H9 (cell line): ENCODE data around the gene CELF6. TPM values are rescaled to one million over a fixed set of nuclear protein-coding genes. Genes with fewer than 3 reads are reported as not detected.

ENCODE experiments used
- DNase-seq: peaks from one replicate; pipeline ENCODE4 v3.0.0-alpha.2; 2017
- H2AFZ ChIP-seq: one replicate; pipeline ENCODE4 v1.6.1; 2013; ENCODE audit warnings: mild to moderate bottlenecking, low read length, control low read depth, moderate library complexity
- H2AK5ac ChIP-seq: 2 replicates; pipeline ENCODE4 v1.6.1; 2013; ENCODE audit warnings: low read length, control low read depth, mixed read lengths; ENCODE audit not compliant: insufficient read length
- H2BK120ac ChIP-seq: one replicate; pipeline ENCODE4 v1.6.1; 2013; ENCODE audit warnings: low read depth, mild to moderate bottlenecking, low read length, control low read depth, inconsistent platforms; ENCODE audit not compliant: poor library complexity, severe bottlenecking
- H2BK12ac ChIP-seq: 2 replicates; pipeline ENCODE4 v1.6.1; 2013; ENCODE audit warnings: low read length, control low read depth, mixed read lengths, low read depth; ENCODE audit not compliant: insufficient read length
- H2BK15ac ChIP-seq: 2 replicates; pipeline ENCODE4 v1.6.1; 2013; ENCODE audit warnings: low read depth, low read length, control low read depth
- H2BK20ac ChIP-seq: one replicate; pipeline ENCODE4 v1.6.1; 2013; ENCODE audit warnings: low read depth, mild to moderate bottlenecking, low read length, control low read depth, inconsistent platforms; ENCODE audit not compliant: poor library complexity, severe bottlenecking
- H2BK5ac ChIP-seq: 2 replicates; pipeline ENCODE4 v1.6.1; 2013; ENCODE audit warnings: low read length, control low read depth, mixed read lengths; ENCODE audit not compliant: insufficient read length
- H3K14ac ChIP-seq: 2 replicates; pipeline ENCODE4 v1.6.1; 2013; ENCODE audit warnings: low read length, control low read depth; ENCODE audit not compliant: insufficient read depth
- H3K18ac ChIP-seq: 2 replicates; pipeline ENCODE4 v1.6.1; 2013; ENCODE audit warnings: low read depth, mild to moderate bottlenecking, mixed read lengths, low read length, control low read depth; ENCODE audit not compliant: insufficient read length
- H3K23ac ChIP-seq: 2 replicates; pipeline ENCODE4 v1.6.1; 2013; ENCODE audit warnings: low read length, control low read depth, mixed read lengths, low read depth; ENCODE audit not compliant: insufficient read length
- H3K23me2 ChIP-seq: 2 replicates; pipeline ENCODE4 v1.6.1; 2013; ENCODE audit warnings: low read depth, mild to moderate bottlenecking, mixed read lengths, low read length, control low read depth; ENCODE audit not compliant: insufficient read length, poor library complexity, severe bottlenecking
- H3K27ac ChIP-seq: 2 replicates; pipeline ENCODE4 v1.5.1; 2013; ENCODE audit warnings: low read length, control low read depth, mixed read lengths, low read depth; ENCODE audit not compliant: insufficient read length
- H3K27me3 ChIP-seq: 2 replicates; pipeline ENCODE4 v1.6.1; 2013; ENCODE audit warnings: low read length, control low read depth, inconsistent platforms; ENCODE audit not compliant: insufficient read depth
- H3K4ac ChIP-seq: 2 replicates; pipeline ENCODE4 v1.6.1; 2013; ENCODE audit warnings: low read depth, mild to moderate bottlenecking, control low read depth, inconsistent platforms, low read length, moderate library complexity
- H3K4me1 ChIP-seq: 2 replicates; pipeline ENCODE4 v1.6.1; 2013; ENCODE audit warnings: low read length, control low read depth, inconsistent platforms; ENCODE audit not compliant: insufficient read depth
- H3K4me2 ChIP-seq: 2 replicates; pipeline ENCODE4 v1.6.1; 2013; ENCODE audit warnings: low read length, control low read depth, mixed read lengths; ENCODE audit not compliant: insufficient read length, insufficient read depth
- H3K56ac ChIP-seq: 2 replicates; pipeline ENCODE4 v1.6.1; 2013; ENCODE audit warnings: low read depth, mild to moderate bottlenecking, mixed read lengths, low read length, control low read depth; ENCODE audit not compliant: insufficient read length
- H3K79me1 ChIP-seq: 2 replicates; pipeline ENCODE4 v1.6.1; 2013; ENCODE audit warnings: low read depth, mild to moderate bottlenecking, moderate library complexity, low read length, control low read depth, inconsistent platforms; ENCODE audit not compliant: insufficient read depth, poor library complexity, severe bottlenecking
- H3K79me2 ChIP-seq: 2 replicates; pipeline ENCODE4 v1.6.1; 2013; ENCODE audit warnings: low read length, control low read depth, inconsistent platforms; ENCODE audit not compliant: insufficient read depth
- H3K9ac ChIP-seq: 2 replicates; pipeline ENCODE4 v1.6.1; 2013; ENCODE audit warnings: low read length, control low read depth, mixed read lengths; ENCODE audit not compliant: insufficient read length; ENCODE audit errors: extremely low read depth
- H3K9me3 ChIP-seq: one replicate; pipeline ENCODE4 v1.6.1; 2013; ENCODE audit warnings: low read depth, low read length, inconsistent platforms; ENCODE audit not compliant: control insufficient read depth
- H3T11ph ChIP-seq: one replicate; pipeline ENCODE4 v1.6.1; 2013; ENCODE audit warnings: mild to moderate bottlenecking, low read length, control low read depth, inconsistent platforms
- H4K20me1 ChIP-seq: one replicate; pipeline ENCODE4 v1.6.1; 2013; ENCODE audit not compliant: control insufficient read depth, insufficient read length, insufficient read depth
- H4K5ac ChIP-seq: 2 replicates; pipeline ENCODE4 v1.6.1; 2013; ENCODE audit warnings: low read depth, mild to moderate bottlenecking, mixed read lengths, low read length, control low read depth; ENCODE audit not compliant: insufficient read length
- H4K8ac ChIP-seq: replicated peaks from 2 replicates; pipeline ENCODE4 v1.6.1; 2013; ENCODE audit warnings: low read length, control low read depth, mixed read lengths, low read depth; ENCODE audit not compliant: insufficient read length
- H4K91ac ChIP-seq: 2 replicates; pipeline ENCODE4 v1.6.1; 2013; ENCODE audit warnings: low read depth, mild to moderate bottlenecking, moderate library complexity, mixed read lengths, low read length, control low read depth; ENCODE audit not compliant: insufficient read length
- H3K27ac Mint-ChIP-seq, 3 experiments: 2 replicates in 2 of 3; 3 replicates in 1 of 3; pipeline ENCODE4 v1.8.0; 2020 to 2021; ENCODE audit warnings: mixed read lengths in 3 of 3, mild to moderate bottlenecking in 1 of 3, moderate library complexity in 1 of 3
- H3K27me3 Mint-ChIP-seq: 2 replicates; pipeline ENCODE4 v1.8.0; 2021; ENCODE audit warnings: low read depth, mild to moderate bottlenecking, moderate library complexity, mixed read lengths
- H3K36me3 Mint-ChIP-seq, 3 experiments: 2 replicates in 2 of 3; 3 replicates in 1 of 3; pipeline ENCODE4 v1.8.0; 2020 to 2021; ENCODE audit warnings: low read depth in 3 of 3, mixed read lengths in 3 of 3; ENCODE audit not compliant: insufficient read depth in 1 of 3
- H3K4me1 Mint-ChIP-seq, 2 experiments: 2 replicates each; pipeline ENCODE4 v1.8.0; 2020; ENCODE audit warnings: mixed read lengths in 2 of 2
- H3K4me3 Mint-ChIP-seq, 2 experiments: 2 replicates in 1 of 2; 3 replicates in 1 of 2; pipeline ENCODE4 v1.8.0; 2020 to 2021; ENCODE audit warnings: mild to moderate bottlenecking in 2 of 2, mixed read lengths in 2 of 2, moderate library complexity in 1 of 2
- H3K9me3 Mint-ChIP-seq, 2 experiments: 2 replicates in 1 of 2; 3 replicates in 1 of 2; pipeline ENCODE4 v1.8.0; 2020; ENCODE audit warnings: mild to moderate bottlenecking in 2 of 2, mixed read lengths in 2 of 2, moderate library complexity in 1 of 2
- WGBS: extraction: QIAGEN DNeasy Blood & Tissue Kit; methylation state at CpG from one replicate; pipeline ENCODE4 v1.1.7; 2013; ENCODE audit warnings: missing lambda C conversion rate, low lambda C conversion rate, mixed read lengths; ENCODE audit not compliant: insufficient read length; ENCODE audit errors: extremely low coverage; 5-methylcytosine and 5-hydroxymethylcytosine counted together
- total RNA-seq: library from RNA; stranded (reverse); gene quantifications from 2 replicates; pipeline ENCODE4 v1.2.1, GENCODE V29; 2021
- TF ChIP-seq, protein P1 (sequence below): fragments of 200-600 bp; sonication (generic); conservative IDR thresholded peaks from 3 replicates; pipeline ENCODE4 v1.8.0; 2021; ENCODE audit warnings: antibody characterized with exemption, mild to moderate bottlenecking

The CELF6 gene
- total RNA-seq, 1 experiment from 2014 or later, result 0.13 TPM

DNA sequence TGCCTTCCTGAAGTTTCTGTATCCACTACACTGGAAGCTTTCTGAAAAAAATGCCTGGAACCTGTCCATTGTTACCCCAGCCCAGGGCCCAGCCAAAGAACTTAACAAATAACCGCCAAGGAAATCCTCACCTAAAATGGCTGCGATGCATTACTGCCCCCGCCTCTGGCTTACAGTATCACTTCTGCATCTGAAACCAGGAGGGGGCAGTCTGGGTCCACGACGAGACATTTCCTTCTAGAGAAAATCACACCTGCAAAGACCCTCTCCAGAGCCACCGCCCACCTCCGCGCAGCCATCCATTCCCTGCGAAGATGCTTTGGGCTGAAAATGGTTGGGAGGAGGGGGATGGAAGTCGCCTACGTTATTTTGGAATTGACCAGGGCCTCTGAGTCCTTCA is 22.4 kb upstream of the CELF6 start:
- peak; percentile 84 for DNase-seq

More for the DNA sequence above, 22.4 kb upstream of the CELF6 start:
- Histone ChIP-seq H3K23me2 (no peaks in the 10 kb centered on the region), H2BK12ac (no peak overlapping the region), H3K27me3 (no peaks in the 10 kb centered on the region), H4K20me1 (no peaks in the 10 kb centered on the region), H2AK5ac (no peak overlapping the region), H3K18ac (no peak overlapping the region), H3T11ph (no peak overlapping the region), H2BK5ac (no peak overlapping the region), H3K4ac (no peak overlapping the region), H3K56ac (no peak overlapping the region), H3K9me3 (no peaks in the 10 kb centered on the region), H2BK20ac (no peak overlapping the region), H4K91ac (no peak overlapping the region), H3K4me1 (no peaks in the 10 kb centered on the region), H4K5ac (no peak overlapping the region), H3K79me1 (no peaks in the 10 kb centered on the region), H3K27ac (no peak overlapping the region), H3K23ac (no peak overlapping the region), H3K14ac (no peak overlapping the region), H2AFZ (no peak overlapping the region), H3K4me2 (no peak overlapping the region), H4K8ac (no peak overlapping the region), H3K79me2 (no peaks in the 10 kb centered on the region), H2BK15ac (no peak overlapping the region), H2BK120ac (no peak overlapping the region), H3K9ac (no peak overlapping the region)
- H3K27ac Mint-ChIP-seq, result 0 out of 7 replicates have a peak overlapping the region, but pooled peaks of 1 of the 3 experiments have one; percentile 71
- no CpG with 5 or more reads among the region's 11 CpGs for WGBS
- no peaks in the 10 kb centered on the region for H3K9me3 Mint-ChIP-seq
- peaks cover 5 to 23% (median 10%) of the 10 kb centered on the region in 3 experiments; a peak in 5 of 7 replicates for H3K36me3 Mint-ChIP-seq
- H3K27me3 Mint-ChIP-seq, result no peaks in the 10 kb centered on the region
- H3K4me1 Mint-ChIP-seq, result peaks cover 7 to 10% of the 10 kb centered on the region in 2 experiments
- TF ChIP-seq, protein P1, sequence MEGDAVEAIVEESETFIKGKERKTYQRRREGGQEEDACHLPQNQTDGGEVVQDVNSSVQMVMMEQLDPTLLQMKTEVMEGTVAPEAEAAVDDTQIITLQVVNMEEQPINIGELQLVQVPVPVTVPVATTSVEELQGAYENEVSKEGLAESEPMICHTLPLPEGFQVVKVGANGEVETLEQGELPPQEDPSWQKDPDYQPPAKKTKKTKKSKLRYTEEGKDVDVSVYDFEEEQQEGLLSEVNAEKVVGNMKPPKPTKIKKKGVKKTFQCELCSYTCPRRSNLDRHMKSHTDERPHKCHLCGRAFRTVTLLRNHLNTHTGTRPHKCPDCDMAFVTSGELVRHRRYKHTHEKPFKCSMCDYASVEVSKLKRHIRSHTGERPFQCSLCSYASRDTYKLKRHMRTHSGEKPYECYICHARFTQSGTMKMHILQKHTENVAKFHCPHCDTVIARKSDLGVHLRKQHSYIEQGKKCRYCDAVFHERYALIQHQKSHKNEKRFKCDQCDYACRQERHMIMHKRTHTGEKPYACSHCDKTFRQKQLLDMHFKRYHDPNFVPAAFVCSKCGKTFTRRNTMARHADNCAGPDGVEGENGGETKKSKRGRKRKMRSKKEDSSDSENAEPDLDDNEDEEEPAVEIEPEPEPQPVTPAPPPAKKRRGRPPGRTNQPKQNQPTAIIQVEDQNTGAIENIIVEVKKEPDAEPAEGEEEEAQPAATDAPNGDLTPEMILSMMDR, result peak; percentile 70
- no peak overlapping the region for H3K4me3 Mint-ChIP-seq
